ENCODE data around the gene TLE3.

DNA sequence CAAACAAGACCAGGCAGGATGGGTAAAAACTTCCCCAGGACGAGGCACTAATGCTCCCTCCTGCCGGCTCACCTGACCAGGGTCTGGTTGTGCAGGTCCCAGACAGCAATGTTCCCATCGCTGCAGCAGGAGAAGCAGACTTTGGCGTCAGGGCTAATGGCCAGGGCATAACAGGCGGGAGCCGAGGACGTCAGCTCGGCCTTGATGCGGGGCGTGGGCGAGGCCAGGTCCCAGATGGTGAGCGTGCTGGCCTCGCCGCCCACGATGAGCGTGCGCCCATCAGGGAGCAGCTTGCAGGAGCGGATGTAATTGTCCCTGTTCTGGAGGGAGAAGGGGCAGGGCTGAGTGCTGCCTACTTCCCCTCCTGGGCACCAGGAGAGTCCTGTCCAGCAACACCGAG is 43.4 kb downstream of the TLE3 start:
- TF ChIP-seq, protein P1, sequence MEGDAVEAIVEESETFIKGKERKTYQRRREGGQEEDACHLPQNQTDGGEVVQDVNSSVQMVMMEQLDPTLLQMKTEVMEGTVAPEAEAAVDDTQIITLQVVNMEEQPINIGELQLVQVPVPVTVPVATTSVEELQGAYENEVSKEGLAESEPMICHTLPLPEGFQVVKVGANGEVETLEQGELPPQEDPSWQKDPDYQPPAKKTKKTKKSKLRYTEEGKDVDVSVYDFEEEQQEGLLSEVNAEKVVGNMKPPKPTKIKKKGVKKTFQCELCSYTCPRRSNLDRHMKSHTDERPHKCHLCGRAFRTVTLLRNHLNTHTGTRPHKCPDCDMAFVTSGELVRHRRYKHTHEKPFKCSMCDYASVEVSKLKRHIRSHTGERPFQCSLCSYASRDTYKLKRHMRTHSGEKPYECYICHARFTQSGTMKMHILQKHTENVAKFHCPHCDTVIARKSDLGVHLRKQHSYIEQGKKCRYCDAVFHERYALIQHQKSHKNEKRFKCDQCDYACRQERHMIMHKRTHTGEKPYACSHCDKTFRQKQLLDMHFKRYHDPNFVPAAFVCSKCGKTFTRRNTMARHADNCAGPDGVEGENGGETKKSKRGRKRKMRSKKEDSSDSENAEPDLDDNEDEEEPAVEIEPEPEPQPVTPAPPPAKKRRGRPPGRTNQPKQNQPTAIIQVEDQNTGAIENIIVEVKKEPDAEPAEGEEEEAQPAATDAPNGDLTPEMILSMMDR (IDR thresholded peaks at IDR 0.05), result no peak
- TF ChIP-seq POLR2AphosphoS5 (IDR thresholded peaks at IDR 0.05) (no peak), EP300 (IDR thresholded peaks at IDR 0.05) (no peak)
